Measurements from ENCODE around the gene KRTAP17-1.

GRCh38 chr17:41307647-41308046 lies 7.9 kb downstream of the KRTAP17-1 start:
- TF ChIP-seq CTCF (conservative IDR thresholded peaks at IDR 0.05) (no peak), EZH2 (IDR thresholded peaks at IDR 0.05; ENCODE audit: low read depth) (no peak)
